WTC11 (cell line): ENCODE measurements around the gene ISOC2.

Experiments used
- ATF1 ChIP-seq: sonication (generic); formaldehyde crosslinking; IDR thresholded peaks from 2 replicates; pipeline ENCODE4 v1.8.1; 2023; ENCODE audit warnings: mild to moderate bottlenecking, moderate library complexity, missing genetic modification reagents
- CBFB ChIP-seq: sonication (generic); formaldehyde crosslinking; IDR thresholded peaks from 2 replicates; pipeline ENCODE4 v1.8.1; 2022; ENCODE audit warnings: mild to moderate bottlenecking, low read depth, missing genetic modification reagents
- GABPB1 ChIP-seq: sonication (generic); formaldehyde crosslinking; IDR thresholded peaks from 2 replicates; pipeline ENCODE4 v1.8.1; 2023; ENCODE audit warnings: mild to moderate bottlenecking, missing genetic modification reagents
- GRHL2 ChIP-seq: fragments of 250-450 bp; sonication (Bioruptor Pico); IDR thresholded peaks from 2 replicates; pipeline ENCODE4 v1.8.0; 2022; ENCODE audit warnings: mild to moderate bottlenecking, moderate library complexity; ENCODE audit not compliant: insufficient replicate concordance, severe bottlenecking
- KAT7 ChIP-seq: sonication (generic); formaldehyde crosslinking; IDR thresholded peaks from 2 replicates; pipeline ENCODE4 v1.8.1; 2023; ENCODE audit warnings: missing genetic modification reagents, mild to moderate bottlenecking, borderline replicate concordance
- RELA ChIP-seq: sonication (generic); formaldehyde crosslinking; IDR thresholded peaks from 2 replicates; pipeline ENCODE4 v1.8.1; 2022; ENCODE audit warnings: missing genetic modification reagents, mild to moderate bottlenecking, borderline replicate concordance
- TF ChIP-seq, protein P1 (sequence below): fragments of 200-600 bp; IDR thresholded peaks from 2 replicates; pipeline ENCODE4 v1.8.0; 2022; ENCODE audit warnings: antibody characterized with exemption
- TF ChIP-seq, protein P2 (sequence below): sonication (generic); formaldehyde crosslinking; IDR thresholded peaks from 2 replicates; pipeline ENCODE4 v1.8.0; 2022; ENCODE audit warnings: mild to moderate bottlenecking, missing genetic modification reagents
- TF ChIP-seq, protein P3 (sequence below): sonication (generic); formaldehyde crosslinking; IDR thresholded peaks from 2 replicates; pipeline ENCODE4 v1.8.0; 2022; ENCODE audit warnings: mild to moderate bottlenecking, missing genetic modification reagents
- TF ChIP-seq, protein P4 (sequence below): fragments of 250-450 bp; sonication (Bioruptor Pico); IDR thresholded peaks from 2 replicates; pipeline ENCODE4 v1.9.0; 2021; ENCODE audit warnings: mild to moderate bottlenecking, borderline replicate concordance
- TF ChIP-seq, protein P5 (sequence below): sonication (generic); formaldehyde crosslinking; IDR thresholded peaks from 2 replicates; pipeline ENCODE4 v1.8.1; 2023; ENCODE audit warnings: mild to moderate bottlenecking, missing genetic modification reagents
- TF ChIP-seq, protein P6 (sequence below): sonication (generic); formaldehyde crosslinking; conservative IDR thresholded peaks from 2 replicates; pipeline ENCODE4 v1.8.1; 2023; ENCODE audit warnings: mild to moderate bottlenecking, low read depth, missing genetic modification reagents, moderate library complexity
- TF ChIP-seq, protein P7 (sequence below): sonication (generic); formaldehyde crosslinking; conservative IDR thresholded peaks from 2 replicates; pipeline ENCODE4 v1.8.1; 2022; ENCODE audit warnings: mild to moderate bottlenecking, missing genetic modification reagents

DNA sequence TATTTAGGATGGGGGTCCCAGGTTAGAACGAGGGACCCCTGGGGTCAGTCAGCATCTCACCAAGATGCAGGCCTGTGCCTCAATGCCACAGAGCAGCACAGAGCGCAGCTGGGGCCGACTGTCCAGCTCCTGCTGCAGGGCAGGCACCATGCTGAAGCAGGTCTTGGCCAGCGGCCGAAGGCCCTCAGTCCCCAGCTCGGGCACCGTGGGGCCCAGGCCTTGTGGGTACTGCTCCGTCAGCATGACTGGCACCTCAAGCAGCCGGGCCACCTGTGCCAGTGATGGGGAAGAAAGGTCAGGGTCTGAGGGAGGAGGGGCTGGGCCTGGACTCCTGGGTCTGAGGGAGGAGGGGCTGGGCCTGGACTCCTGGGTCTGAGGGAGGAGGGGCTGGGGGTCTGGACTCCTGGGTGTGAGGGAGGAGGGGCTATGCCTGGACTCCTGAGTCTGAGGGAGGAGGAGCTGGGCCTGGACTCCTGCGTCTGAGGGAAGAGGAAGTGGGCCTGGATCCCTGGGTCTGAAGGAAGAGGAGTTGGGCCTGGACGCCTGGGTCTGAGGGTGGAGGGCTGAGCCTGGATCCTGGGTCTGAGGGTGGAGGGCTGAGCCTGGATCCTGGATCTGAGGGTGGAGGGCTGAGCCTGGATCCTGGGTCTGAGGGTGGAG, 5.7 kb downstream of the ISOC2 start:
- TF ChIP-seq, protein P1, sequence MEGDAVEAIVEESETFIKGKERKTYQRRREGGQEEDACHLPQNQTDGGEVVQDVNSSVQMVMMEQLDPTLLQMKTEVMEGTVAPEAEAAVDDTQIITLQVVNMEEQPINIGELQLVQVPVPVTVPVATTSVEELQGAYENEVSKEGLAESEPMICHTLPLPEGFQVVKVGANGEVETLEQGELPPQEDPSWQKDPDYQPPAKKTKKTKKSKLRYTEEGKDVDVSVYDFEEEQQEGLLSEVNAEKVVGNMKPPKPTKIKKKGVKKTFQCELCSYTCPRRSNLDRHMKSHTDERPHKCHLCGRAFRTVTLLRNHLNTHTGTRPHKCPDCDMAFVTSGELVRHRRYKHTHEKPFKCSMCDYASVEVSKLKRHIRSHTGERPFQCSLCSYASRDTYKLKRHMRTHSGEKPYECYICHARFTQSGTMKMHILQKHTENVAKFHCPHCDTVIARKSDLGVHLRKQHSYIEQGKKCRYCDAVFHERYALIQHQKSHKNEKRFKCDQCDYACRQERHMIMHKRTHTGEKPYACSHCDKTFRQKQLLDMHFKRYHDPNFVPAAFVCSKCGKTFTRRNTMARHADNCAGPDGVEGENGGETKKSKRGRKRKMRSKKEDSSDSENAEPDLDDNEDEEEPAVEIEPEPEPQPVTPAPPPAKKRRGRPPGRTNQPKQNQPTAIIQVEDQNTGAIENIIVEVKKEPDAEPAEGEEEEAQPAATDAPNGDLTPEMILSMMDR: no peak
- TF ChIP-seq CBFB (CRISPR knock-in tag): no peak
- TF ChIP-seq, protein P2, sequence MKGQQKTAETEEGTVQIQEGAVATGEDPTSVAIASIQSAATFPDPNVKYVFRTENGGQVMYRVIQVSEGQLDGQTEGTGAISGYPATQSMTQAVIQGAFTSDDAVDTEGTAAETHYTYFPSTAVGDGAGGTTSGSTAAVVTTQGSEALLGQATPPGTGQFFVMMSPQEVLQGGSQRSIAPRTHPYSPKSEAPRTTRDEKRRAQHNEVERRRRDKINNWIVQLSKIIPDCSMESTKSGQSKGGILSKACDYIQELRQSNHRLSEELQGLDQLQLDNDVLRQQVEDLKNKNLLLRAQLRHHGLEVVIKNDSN (CRISPR knock-in tag): no peak
- TF ChIP-seq, protein P3, sequence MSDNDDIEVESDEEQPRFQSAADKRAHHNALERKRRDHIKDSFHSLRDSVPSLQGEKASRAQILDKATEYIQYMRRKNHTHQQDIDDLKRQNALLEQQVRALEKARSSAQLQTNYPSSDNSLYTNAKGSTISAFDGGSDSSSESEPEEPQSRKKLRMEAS (CRISPR knock-in tag): no peak
- TF ChIP-seq GABPB1 (CRISPR knock-in tag): no peak
- TF ChIP-seq, protein P4, sequence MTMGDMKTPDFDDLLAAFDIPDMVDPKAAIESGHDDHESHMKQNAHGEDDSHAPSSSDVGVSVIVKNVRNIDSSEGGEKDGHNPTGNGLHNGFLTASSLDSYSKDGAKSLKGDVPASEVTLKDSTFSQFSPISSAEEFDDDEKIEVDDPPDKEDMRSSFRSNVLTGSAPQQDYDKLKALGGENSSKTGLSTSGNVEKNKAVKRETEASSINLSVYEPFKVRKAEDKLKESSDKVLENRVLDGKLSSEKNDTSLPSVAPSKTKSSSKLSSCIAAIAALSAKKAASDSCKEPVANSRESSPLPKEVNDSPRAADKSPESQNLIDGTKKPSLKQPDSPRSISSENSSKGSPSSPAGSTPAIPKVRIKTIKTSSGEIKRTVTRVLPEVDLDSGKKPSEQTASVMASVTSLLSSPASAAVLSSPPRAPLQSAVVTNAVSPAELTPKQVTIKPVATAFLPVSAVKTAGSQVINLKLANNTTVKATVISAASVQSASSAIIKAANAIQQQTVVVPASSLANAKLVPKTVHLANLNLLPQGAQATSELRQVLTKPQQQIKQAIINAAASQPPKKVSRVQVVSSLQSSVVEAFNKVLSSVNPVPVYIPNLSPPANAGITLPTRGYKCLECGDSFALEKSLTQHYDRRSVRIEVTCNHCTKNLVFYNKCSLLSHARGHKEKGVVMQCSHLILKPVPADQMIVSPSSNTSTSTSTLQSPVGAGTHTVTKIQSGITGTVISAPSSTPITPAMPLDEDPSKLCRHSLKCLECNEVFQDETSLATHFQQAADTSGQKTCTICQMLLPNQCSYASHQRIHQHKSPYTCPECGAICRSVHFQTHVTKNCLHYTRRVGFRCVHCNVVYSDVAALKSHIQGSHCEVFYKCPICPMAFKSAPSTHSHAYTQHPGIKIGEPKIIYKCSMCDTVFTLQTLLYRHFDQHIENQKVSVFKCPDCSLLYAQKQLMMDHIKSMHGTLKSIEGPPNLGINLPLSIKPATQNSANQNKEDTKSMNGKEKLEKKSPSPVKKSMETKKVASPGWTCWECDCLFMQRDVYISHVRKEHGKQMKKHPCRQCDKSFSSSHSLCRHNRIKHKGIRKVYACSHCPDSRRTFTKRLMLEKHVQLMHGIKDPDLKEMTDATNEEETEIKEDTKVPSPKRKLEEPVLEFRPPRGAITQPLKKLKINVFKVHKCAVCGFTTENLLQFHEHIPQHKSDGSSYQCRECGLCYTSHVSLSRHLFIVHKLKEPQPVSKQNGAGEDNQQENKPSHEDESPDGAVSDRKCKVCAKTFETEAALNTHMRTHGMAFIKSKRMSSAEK (CRISPR knock-in tag): no peak
- TF ChIP-seq, protein P5, sequence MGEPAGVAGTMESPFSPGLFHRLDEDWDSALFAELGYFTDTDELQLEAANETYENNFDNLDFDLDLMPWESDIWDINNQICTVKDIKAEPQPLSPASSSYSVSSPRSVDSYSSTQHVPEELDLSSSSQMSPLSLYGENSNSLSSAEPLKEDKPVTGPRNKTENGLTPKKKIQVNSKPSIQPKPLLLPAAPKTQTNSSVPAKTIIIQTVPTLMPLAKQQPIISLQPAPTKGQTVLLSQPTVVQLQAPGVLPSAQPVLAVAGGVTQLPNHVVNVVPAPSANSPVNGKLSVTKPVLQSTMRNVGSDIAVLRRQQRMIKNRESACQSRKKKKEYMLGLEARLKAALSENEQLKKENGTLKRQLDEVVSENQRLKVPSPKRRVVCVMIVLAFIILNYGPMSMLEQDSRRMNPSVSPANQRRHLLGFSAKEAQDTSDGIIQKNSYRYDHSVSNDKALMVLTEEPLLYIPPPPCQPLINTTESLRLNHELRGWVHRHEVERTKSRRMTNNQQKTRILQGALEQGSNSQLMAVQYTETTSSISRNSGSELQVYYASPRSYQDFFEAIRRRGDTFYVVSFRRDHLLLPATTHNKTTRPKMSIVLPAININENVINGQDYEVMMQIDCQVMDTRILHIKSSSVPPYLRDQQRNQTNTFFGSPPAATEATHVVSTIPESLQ (CRISPR knock-in tag): no peak
- TF ChIP-seq KAT7 (CRISPR knock-in tag): no peak
- TF ChIP-seq, protein P6, sequence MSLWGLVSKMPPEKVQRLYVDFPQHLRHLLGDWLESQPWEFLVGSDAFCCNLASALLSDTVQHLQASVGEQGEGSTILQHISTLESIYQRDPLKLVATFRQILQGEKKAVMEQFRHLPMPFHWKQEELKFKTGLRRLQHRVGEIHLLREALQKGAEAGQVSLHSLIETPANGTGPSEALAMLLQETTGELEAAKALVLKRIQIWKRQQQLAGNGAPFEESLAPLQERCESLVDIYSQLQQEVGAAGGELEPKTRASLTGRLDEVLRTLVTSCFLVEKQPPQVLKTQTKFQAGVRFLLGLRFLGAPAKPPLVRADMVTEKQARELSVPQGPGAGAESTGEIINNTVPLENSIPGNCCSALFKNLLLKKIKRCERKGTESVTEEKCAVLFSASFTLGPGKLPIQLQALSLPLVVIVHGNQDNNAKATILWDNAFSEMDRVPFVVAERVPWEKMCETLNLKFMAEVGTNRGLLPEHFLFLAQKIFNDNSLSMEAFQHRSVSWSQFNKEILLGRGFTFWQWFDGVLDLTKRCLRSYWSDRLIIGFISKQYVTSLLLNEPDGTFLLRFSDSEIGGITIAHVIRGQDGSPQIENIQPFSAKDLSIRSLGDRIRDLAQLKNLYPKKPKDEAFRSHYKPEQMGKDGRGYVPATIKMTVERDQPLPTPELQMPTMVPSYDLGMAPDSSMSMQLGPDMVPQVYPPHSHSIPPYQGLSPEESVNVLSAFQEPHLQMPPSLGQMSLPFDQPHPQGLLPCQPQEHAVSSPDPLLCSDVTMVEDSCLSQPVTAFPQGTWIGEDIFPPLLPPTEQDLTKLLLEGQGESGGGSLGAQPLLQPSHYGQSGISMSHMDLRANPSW (CRISPR knock-in tag): no peak
- TF ChIP-seq RELA (CRISPR knock-in tag): no peak
- no peak for TF ChIP-seq ATF1 (CRISPR knock-in tag)
- no peak for TF ChIP-seq GRHL2
- TF ChIP-seq, protein P7, sequence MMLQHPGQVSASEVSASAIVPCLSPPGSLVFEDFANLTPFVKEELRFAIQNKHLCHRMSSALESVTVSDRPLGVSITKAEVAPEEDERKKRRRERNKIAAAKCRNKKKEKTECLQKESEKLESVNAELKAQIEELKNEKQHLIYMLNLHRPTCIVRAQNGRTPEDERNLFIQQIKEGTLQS (CRISPR knock-in tag): no peak
